HTR-8/SVneo (cell line): ENCODE results near the gene ZNF236.

Source experiments
- DNase-seq: peaks from one replicate; pipeline ENCODE4 v3.0.0; 2011; ENCODE audit warnings: low spot score, mixed read lengths; ENCODE audit not compliant: insufficient read length
- FAIRE-seq: peaks from 2 replicates; lab custom pipeline; 2011; peaks lifted over from hg19 to GRCh38; lab: Jason Lieb, UNC

ZNF236 gene

DNA sequence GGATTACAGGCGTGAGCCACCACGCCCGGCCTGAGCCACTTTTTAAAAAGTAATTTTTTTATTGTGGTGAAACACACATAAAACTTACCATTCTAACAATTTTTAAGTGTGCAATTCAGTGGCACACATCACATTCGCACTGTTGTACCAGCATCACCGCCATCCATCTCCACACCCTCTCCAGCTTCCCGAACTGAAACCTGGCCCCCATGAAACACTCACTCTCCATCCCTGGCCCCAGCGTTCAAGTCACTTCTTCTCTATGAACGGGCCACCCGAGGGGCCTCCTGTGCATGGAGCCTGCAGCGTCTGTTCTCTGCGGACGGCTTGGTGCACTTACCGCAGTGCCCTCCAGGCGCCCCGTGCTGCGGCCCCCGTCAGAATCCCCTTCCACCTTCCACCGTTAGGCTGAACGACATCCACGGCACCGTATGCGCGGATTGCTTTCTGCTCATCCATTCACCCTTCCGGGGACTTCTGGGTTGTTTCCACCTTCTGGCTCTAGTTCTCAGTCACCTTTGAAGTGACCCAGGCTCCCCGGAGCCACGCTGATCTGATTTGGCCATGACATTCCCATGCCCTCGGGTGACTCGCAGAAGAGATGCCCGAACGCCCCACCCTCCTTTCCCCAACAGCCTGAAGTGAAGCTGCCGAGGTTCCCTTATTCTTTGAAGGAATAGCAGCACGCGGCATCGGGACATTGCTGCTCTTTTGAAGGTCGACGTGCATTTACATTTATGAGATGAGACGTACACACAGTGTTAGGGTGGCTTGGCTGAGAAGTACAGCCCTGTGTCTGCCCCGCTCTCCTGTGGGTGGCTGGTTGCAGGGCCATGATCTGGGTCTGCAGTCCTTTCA lies 175.8 kb downstream of the ZNF236 start:
- no peak for FAIRE-seq

GRCh38 chr18:76999077-76999476 lies 176.7 kb downstream of the ZNF236 start:
- DNase-seq (no peak), FAIRE-seq (no peak)

More for the DNA sequence above, 175.8 kb downstream of the ZNF236 start:
- no peak for DNase-seq

GRCh38 chr18:77000527-77000926 lies 178.2 kb downstream of the ZNF236 start:
- FAIRE-seq: no peak
- DNase-seq: peak; percentile 43

DNA sequence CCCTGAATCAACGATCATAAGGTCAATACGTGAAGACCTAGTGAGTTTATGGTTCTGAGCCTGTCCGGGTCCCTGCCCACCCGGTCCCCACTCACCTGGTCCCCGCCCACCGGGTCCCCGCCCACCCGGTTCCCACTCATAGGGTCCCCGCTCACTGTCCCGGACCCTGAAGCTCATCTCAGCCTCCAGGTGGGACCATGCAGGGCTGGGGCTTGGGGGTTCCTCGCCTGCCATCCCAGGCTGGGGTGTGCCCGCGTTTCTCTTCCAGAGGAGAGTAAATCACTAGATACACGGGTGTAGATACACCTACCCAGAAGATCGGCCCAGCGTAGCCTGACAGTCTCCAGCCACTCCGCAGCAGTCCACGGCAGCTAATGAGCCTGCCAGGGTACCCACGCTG lies 178.7 kb downstream of the ZNF236 start:
- DNase-seq (no peak), FAIRE-seq (no peak)

DNA sequence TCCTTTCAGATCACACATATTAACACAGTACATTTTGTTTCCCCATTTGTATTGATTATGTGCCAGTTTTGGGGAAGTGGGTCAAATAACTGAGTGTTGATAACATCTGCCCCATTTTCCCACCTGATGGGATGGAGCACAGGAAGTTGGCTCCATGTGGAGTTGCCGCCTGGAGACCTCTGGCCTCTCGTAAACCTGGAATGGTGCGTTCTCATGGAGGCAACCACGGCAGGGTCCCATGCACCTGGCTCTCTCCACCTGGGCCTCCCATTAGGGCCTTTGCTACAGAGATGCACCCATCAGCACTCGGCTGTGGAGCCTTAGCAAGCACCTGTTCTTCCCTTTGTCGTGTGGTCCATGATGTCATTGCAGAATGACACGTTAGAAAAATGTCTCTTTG lies 179.6 kb downstream of the ZNF236 start:
- DNase-seq (no peak), FAIRE-seq (no peak)

DNA sequence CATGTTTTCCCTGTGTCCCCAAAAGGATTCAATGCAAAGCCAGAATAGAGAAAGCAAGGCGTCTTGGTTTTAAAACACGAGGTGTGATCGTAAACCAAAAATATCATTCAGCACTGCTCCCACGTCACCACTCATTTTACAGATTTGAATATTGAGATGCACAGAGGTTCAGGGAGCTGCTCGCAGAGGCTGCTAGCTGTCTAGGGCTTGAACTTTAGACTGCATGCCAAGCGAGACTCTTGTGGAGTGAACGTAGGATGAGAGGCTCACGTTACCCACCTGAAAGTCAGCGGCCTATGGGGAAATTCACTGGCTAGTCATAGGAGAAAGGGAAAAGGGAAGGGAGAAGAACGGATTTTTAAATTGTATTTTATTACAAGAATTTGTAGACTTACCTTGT lies 180.1 kb downstream of the ZNF236 start:
- no peak for FAIRE-seq
- no peak for DNase-seq

GRCh38 chr18:77003316-77003715 lies 181.0 kb downstream of the ZNF236 start:
- FAIRE-seq (no peak), DNase-seq (no peak)

GRCh38 chr18:77004555-77005380 lies 182.4 kb downstream of the ZNF236 start:
- FAIRE-seq (no peak), DNase-seq (no peak)

GRCh38 chr18:77005651-77006195 lies 183.4 kb downstream of the ZNF236 start:
- no peak for FAIRE-seq

GRCh38 chr18:77006305-77007175 lies 184.2 kb downstream of the ZNF236 start:
- no peak for DNase-seq
- FAIRE-seq: no peak

More at GRCh38 chr18:77005651-77006195, 183.4 kb downstream of the ZNF236 start:
- no peak for DNase-seq

GRCh38 chr18:77007251-77007650 lies 184.9 kb downstream of the ZNF236 start:
- DNase-seq (no peak), FAIRE-seq (no peak)

DNA sequence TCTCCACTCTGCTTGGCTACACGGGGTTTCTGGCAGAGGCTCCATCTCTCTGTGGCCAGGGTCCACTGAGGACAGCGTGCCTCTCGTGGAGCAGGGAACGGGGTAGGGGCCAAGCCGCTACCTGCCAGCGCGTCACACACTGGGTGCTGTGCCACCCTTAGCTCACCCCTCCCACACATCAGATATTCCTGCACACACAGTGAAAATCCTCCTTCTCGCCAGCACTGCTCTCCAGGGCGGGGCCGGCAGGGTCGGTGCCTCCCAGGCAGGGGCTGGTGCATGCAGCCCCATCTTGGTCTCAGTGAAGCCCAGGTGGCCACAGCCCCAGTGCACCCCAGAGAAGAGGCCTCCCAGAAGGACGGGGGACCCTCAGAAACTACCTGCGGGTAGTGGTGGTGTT lies 185.6 kb downstream of the ZNF236 start:
- no peak for FAIRE-seq
- no peak for DNase-seq

DNA sequence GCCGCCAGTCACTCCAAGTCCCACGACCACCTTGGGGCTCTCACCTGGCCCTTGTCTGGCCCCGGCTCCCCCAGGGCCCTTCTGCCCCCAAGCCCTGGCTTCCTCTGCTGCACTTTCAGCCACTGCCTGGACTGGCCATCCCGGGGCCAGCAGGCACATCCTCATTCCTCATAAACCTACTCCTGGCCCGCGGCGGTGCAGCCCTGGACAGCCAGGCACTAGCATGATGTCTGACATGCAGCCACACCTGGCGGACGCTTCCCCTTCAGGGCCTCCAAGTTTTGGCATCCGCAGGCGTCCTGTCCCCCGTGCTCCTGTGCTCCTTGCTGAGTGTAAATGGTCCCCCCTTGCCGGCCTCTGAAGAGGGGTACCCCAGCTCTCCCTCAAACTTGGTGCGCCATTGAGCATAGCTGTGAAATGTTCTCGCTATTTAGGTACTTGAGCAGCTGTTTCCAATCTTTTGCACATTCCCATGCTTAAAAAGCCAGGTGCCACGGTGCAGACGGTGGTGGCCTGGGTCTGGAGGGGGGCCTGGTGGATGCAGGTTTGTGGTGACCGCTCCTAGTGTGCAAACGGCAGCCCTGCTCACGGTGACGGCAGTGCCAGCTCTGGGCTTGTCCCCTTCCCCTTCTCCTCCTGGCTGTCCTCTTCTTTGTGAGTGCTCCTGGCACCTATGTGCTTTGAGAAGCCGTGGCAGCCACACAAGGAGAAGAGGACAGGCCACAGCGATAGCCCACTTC lies 186.4 kb downstream of the ZNF236 start:
- no peak for FAIRE-seq
- DNase-seq: no peak

DNA sequence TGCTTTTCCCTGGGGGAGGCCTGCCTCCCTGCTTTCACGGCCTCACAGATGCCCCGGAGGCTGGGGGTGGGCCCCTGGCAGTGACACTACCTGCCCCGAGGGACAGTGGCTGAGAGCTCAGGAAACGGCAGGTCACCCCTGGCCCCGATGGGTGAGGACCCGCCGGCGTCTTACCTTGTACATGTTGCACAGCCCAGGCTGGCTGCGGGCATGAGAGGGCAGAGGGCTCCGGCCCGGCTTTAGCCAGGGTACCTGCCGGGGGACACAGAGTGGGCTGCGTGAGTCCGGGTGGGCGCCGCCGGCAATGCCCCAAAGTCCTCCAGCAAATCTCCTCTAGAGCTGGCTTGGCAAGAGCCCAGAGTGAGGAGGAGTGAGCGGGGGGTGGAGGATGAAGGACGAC lies 187.3 kb downstream of the ZNF236 start:
- no peak for DNase-seq
- FAIRE-seq: no peak

DNA sequence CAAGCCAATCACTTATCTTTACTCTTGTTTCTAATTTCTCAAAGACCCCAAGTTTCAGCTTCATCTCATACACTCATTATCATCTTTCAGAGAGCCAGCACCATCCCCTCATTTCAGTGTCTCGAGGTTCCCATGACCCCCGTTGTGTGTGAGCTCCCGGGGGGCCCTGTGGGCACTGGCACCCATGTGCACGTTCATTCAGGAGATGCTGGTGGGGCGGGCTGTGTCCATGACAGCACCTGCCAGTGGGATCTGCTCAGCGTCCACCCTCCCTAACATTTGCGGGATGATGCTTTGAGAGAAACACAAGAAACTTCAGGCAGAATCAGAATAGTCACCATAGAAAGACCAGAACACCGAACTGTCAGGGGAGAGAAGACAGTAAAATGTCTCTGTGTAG lies 189.8 kb downstream of the ZNF236 start:
- DNase-seq (no peak), FAIRE-seq (no peak)

DNA sequence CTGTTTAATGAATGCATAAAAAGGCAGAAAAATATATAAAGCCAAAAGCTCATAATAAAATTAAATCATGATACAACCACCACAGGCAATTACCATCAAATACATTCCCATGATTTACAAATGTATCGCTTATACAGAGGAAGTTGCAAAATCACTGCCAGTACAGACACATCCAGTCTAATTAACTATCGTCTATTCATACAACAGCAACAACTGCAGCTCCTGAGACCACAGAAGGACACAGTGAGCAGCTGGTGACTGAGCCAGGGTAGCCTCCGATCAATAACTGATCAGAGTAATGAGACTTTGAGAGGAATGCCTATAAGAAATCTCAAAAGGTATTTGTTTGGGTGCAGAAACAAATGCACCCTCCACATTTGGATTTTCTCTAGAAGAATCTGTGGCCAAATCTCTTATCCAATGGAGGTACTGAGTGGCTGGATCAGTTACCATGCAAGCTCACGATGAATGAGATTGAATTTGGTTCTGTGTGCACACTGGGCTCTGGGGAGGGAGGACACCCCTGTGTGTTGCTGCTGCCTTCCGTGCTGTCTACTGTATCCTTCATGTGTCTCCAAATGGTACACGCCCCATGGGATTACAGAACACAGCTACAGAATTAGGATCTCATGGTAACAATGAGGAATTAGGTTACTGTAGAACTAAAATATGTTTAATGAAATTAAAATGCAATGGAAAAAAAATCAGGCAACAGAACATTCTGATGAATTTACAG lies 190.6 kb downstream of the ZNF236 start:
- FAIRE-seq (no peak), DNase-seq (no peak)

DNA sequence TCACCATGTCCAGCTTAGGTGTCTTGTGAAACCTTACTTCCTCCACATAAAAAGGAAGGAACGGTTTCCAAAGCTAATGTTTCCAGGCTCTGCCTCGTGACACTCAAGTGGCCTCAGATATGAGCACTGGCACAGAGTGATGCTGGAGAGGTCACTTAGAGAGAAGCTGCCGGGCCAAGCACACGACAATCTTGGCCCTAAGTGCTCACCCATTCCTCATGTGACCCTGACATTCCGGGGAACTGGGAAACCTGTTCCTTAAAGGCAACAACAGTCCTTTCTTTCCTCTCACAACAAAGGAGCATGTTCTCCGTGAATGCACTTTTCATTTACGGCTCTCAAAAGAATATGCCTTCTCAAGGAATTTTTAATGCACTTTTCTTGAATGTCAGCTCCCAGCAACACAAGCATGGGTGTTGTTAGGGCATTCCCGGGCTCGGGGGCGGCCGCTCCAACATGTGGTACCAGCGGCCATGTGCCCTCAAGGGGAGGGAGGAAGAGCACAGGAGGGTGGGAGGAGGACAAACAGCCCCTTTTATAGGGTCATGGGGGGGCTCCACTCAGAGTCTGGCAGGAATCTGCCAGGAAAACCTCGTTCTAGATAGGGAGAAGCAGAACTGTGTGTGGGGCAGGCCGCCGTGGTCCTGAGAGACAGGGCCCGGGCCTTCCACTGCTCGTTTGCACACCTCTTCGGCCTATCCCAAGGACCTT lies 191.6 kb downstream of the ZNF236 start:
- FAIRE-seq (no peak), DNase-seq (no peak)

DNA sequence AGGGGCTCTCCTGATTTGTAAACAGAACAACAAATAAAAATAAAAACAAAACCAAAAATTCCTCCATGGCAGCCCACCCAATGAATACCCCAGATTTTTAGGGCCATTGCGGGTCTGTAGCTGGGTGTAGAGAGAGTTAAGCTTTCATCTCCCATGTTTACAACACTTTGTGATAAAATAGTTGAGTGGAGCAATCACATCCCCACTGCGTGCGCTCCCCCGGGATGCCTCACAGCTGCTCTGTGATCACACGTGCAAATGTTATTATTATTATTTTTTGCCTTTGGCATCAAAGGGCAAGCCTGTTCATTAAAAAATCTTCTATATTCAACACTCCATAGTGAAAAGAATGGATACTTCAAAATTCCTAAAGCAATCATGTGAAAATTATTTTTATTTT lies 192.2 kb downstream of the ZNF236 start:
- no peak for DNase-seq
- FAIRE-seq: no peak
